IPS-20b (cell line): ENCODE results near the gene SNCB.

Experiments
- H3K27ac ChIP-seq: one replicate; pipeline ENCODE4 v1.5.1; 2013; ENCODE audit warnings: low read length
- H3K27me3 ChIP-seq: 2 replicates; pipeline ENCODE4 v1.6.1; 2013; ENCODE audit warnings: mild to moderate bottlenecking, low read length, inconsistent platforms; ENCODE audit not compliant: insufficient read depth
- H3K36me3 ChIP-seq: 2 replicates; pipeline ENCODE4 v1.6.1; 2013; ENCODE audit warnings: low read depth, mild to moderate bottlenecking, inconsistent platforms, low read length, moderate library complexity; ENCODE audit not compliant: insufficient read depth
- H3K4me1 ChIP-seq: 2 replicates; pipeline ENCODE4 v1.6.1; 2013; ENCODE audit warnings: mild to moderate bottlenecking, control low read depth, inconsistent platforms, low read length, moderate library complexity; ENCODE audit not compliant: insufficient read depth
- H3K4me3 ChIP-seq: 2 replicates; pipeline ENCODE4 v1.5.1; 2013; ENCODE audit warnings: mild to moderate bottlenecking, low read length, inconsistent platforms
- H3K9ac ChIP-seq: 2 replicates; pipeline ENCODE4 v1.6.1; 2013; ENCODE audit warnings: low read depth, mild to moderate bottlenecking, inconsistent platforms, low read length, moderate library complexity
- H3K9me3 ChIP-seq: 2 replicates; pipeline ENCODE4 v1.6.1; 2013; ENCODE audit warnings: mild to moderate bottlenecking, low read depth, low read length, inconsistent platforms; ENCODE audit not compliant: insufficient read depth

The SNCB gene

GRCh38 chr5:176648474-176649194 lies 18.3 kb upstream of the SNCB start:
- Histone ChIP-seq H3K27me3 (no peaks in the 10 kb centered on the region), H3K9ac (peak overlapping the region; percentile 90; the same call in 1 of the 2 replicates), H3K36me3 (peaks cover 12% of the 10 kb centered on the region), H3K4me3 (peak overlapping the region; percentile 87; the same call in 1 of the 2 replicates), H3K9me3 (no peaks in the 10 kb centered on the region), H3K4me1 (peaks cover 10% of the 10 kb centered on the region; the same call in 1 of the 2 replicates), H3K27ac (no peak overlapping the region)

GRCh38 chr5:176647843-176648473 lies 17.6 kb upstream of the SNCB start:
- peak overlapping the region; percentile 90; the same call in 1 of the 2 replicates for H3K9ac ChIP-seq
- H3K27me3 ChIP-seq, result no peaks in the 10 kb centered on the region
- no peaks in the 10 kb centered on the region for H3K9me3 ChIP-seq
- no peak overlapping the region for H3K27ac ChIP-seq
- H3K36me3 ChIP-seq, result peaks cover 5% of the 10 kb centered on the region; the same call in 1 of the 2 replicates
- peak overlapping the region; percentile 87 for H3K4me3 ChIP-seq
- H3K4me1 ChIP-seq, result peaks cover 10% of the 10 kb centered on the region; the same call in 1 of the 2 replicates

GRCh38 chr5:176647030-176647842 lies 16.9 kb upstream of the SNCB start, which contains the start of gene TSPAN17:
TSS of gene TSPAN17 (plus strand) at chr5:176647484. CDS start at chr5:176647616, 132 bp downstream.
- no peaks in the 10 kb centered on the region for H3K36me3 ChIP-seq
- H3K4me3 ChIP-seq, result peak within 1 kb of the TSS; percentile 87
- no peak within 1 kb of the TSS for H3K27ac ChIP-seq
- H3K9ac ChIP-seq, result peak within 1 kb of the TSS; percentile 90; the same call in 1 of the 2 replicates
- H3K9me3 ChIP-seq, result no peaks in the 10 kb centered on the region
- no peaks in the 10 kb centered on the region for H3K27me3 ChIP-seq
- H3K4me1 ChIP-seq, result peaks cover 10% of the 10 kb centered on the region; the same call in 1 of the 2 replicates

- Histone ChIP-seq H3K9me3 (no peaks in the 10 kb centered on the region), H3K27ac (no peak overlapping the region), H3K9ac (peak overlapping the region; percentile 69; the same call in 1 of the 2 replicates), H3K4me1 (peaks cover 10% of the 10 kb centered on the region; the same call in 1 of the 2 replicates), H3K36me3 (no peaks in the 10 kb centered on the region), H3K27me3 (no peaks in the 10 kb centered on the region), H3K4me3 (peak overlapping the region; percentile 47; the same call in 1 of the 2 replicates)
These were observed 16.3 kb upstream of the SNCB start for GRCh38 chr5:176646707-176647029.

GRCh38 chr5:176646049-176646706 lies 15.8 kb upstream of the SNCB start:
- peak overlapping the region; percentile 69; the same call in 1 of the 2 replicates for H3K9ac ChIP-seq
- H3K27ac ChIP-seq, result no peak overlapping the region
- H3K9me3 ChIP-seq, result no peaks in the 10 kb centered on the region
- H3K4me3 ChIP-seq, result no peak overlapping the region; the same call in 1 of the 2 replicates
- peaks cover 10% of the 10 kb centered on the region; the same call in 1 of the 2 replicates for H3K4me1 ChIP-seq
- no peaks in the 10 kb centered on the region for H3K27me3 ChIP-seq
- H3K36me3 ChIP-seq, result no peaks in the 10 kb centered on the region

- H3K27ac ChIP-seq, result no peak overlapping the region
- no peaks in the 10 kb centered on the region for H3K9me3 ChIP-seq
- H3K36me3 ChIP-seq, result no peaks in the 10 kb centered on the region
- peaks cover 9% of the 10 kb centered on the region; the same call in 1 of the 2 replicates for H3K4me1 ChIP-seq
- no peak overlapping the region for H3K4me3 ChIP-seq
- H3K9ac ChIP-seq, result no peak overlapping the region
- H3K27me3 ChIP-seq, result no peaks in the 10 kb centered on the region
These were observed 14.7 kb upstream of the SNCB start for GRCh38 chr5:176644878-176645670.

GRCh38 chr5:176644294-176644693 lies 14.0 kb upstream of the SNCB start:
- peaks cover 6% of the 10 kb centered on the region; the same call in 1 of the 2 replicates for H3K4me1 ChIP-seq
- H3K9ac ChIP-seq, result no peak overlapping the region
- no peaks in the 10 kb centered on the region for H3K36me3 ChIP-seq
- H3K27me3 ChIP-seq, result no peaks in the 10 kb centered on the region
- no peak overlapping the region for H3K4me3 ChIP-seq
- no peak overlapping the region for H3K27ac ChIP-seq
- H3K9me3 ChIP-seq, result no peaks in the 10 kb centered on the region

GRCh38 chr5:176643491-176644219 lies 13.3 kb upstream of the SNCB start:
- Histone ChIP-seq H3K9me3 (no peaks in the 10 kb centered on the region), H3K4me3 (no peak overlapping the region), H3K27me3 (no peaks in the 10 kb centered on the region), H3K27ac (no peak overlapping the region), H3K36me3 (no peaks in the 10 kb centered on the region), H3K4me1 (peaks cover 6% of the 10 kb centered on the region; the same call in 1 of the 2 replicates), H3K9ac (no peak overlapping the region)

GRCh38 chr5:176642675-176643490 lies 12.5 kb upstream of the SNCB start:
- Histone ChIP-seq H3K27ac (no peak overlapping the region), H3K27me3 (peaks cover 4% of the 10 kb centered on the region; the same call in 1 of the 2 replicates), H3K9me3 (no peaks in the 10 kb centered on the region), H3K4me3 (no peak overlapping the region), H3K9ac (no peak overlapping the region), H3K36me3 (no peaks in the 10 kb centered on the region), H3K4me1 (peaks cover 6% of the 10 kb centered on the region; the same call in 1 of the 2 replicates)
